AG04450 (cell line): ENCODE measurements around the gene ENO2. TPM values are rescaled to one million over a fixed set of nuclear protein-coding genes. Genes with fewer than 3 reads are reported as not detected.
"Not testable (repeated sequence)": the region's sequence is repeated elsewhere in the genome, so short reads cannot be mapped to it uniquely, and the experiment has no call there.

Experiments
- CTCF ChIA-PET: fragments of 300-600, 350-600 bp; formaldehyde crosslinking; extraction: SDS; loops from one replicate; lab custom pipeline; 2022; ENCODE audit warnings: antibody characterized with exemption, inconsistent platforms; lab: Charles Lee
- POLR2A ChIA-PET: fragments of 350-600 bp; formaldehyde crosslinking; extraction: SDS; loops from one replicate; lab custom pipeline; 2021; ENCODE audit warnings: antibody characterized with exemption, inconsistent platforms; lab: Yijun Ruan, JAX
- DNase-seq: peaks from one replicate; pipeline ENCODE4 v3.0.0-alpha.2; 2011; ENCODE audit warnings: low read depth, low spot score
- H3K27ac ChIP-seq: one replicate; pipeline ENCODE4 v1.5.1; 2012; ENCODE audit warnings: low read depth, low read length, control low read depth
- H3K27me3 ChIP-seq: one replicate; pipeline ENCODE4 v1.6.0; 2012; ENCODE audit warnings: low read length; ENCODE audit not compliant: control insufficient read depth, insufficient read depth
- H3K4me3 ChIP-seq: 2 replicates; pipeline ENCODE4 v1.5.1; 2011; ENCODE audit warnings: mild to moderate bottlenecking, low read depth, low read length, control low read depth
- H3K9me3 ChIP-seq: 2 replicates; pipeline ENCODE4 v1.5.1; 2012; ENCODE audit warnings: low read length; ENCODE audit not compliant: control insufficient read depth, insufficient read depth
- polyA plus RNA-seq: library from polyadenylated mRNA; depleted of rRNA; stranded (reverse); fragments of >200 nt; gene quantifications from 2 replicates; pipeline ENCODE4 v1.2.3, GENCODE V29; 2011
- TF ChIP-seq, protein P1 (sequence below): IDR thresholded peaks from 2 replicates; pipeline ENCODE4 v1.5.1; 2011; ENCODE audit warnings: low read depth, low read length, control low read depth, inconsistent platforms

Gene ENO2
- polyA plus RNA-seq, 1 experiment, result 25.4 TPM

DNA sequence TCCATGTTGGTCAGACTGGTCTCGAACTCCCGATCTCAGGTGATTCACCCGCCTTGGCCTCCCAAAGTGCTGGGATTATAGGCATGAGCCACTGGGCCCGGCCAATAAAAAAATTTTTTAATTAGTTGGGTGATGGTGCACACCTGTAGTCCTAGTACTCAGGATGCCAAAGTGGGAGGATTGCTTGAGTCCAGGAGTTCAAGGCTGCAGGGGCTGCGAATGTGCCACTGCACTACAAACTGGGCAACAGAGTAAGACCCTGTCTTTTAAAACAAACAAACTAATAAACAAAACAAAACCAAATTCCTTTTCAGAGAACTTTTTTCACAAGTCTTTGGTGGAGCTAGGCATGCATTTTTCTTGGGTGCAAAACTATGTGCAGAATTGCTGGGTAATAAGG is 31.1 kb upstream of the ENO2 start:
- ChIA-PET CTCF (interaction anchor here (1.3 to 3.5 kb wide), 3 partner anchors 8 to 54 kb away, joined by 3 to 29 read pairs (median 10); partner anchors contain the start of gene SPSB2), POLR2A (no interaction called here)
- no peak for DNase-seq
- Histone ChIP-seq H3K27ac (no peak overlapping the region), H3K4me3 (no peak overlapping the region), H3K9me3 (no peaks in the 10 kb centered on the region), H3K27me3 (no peaks in the 10 kb centered on the region)
- TF ChIP-seq, protein P1, sequence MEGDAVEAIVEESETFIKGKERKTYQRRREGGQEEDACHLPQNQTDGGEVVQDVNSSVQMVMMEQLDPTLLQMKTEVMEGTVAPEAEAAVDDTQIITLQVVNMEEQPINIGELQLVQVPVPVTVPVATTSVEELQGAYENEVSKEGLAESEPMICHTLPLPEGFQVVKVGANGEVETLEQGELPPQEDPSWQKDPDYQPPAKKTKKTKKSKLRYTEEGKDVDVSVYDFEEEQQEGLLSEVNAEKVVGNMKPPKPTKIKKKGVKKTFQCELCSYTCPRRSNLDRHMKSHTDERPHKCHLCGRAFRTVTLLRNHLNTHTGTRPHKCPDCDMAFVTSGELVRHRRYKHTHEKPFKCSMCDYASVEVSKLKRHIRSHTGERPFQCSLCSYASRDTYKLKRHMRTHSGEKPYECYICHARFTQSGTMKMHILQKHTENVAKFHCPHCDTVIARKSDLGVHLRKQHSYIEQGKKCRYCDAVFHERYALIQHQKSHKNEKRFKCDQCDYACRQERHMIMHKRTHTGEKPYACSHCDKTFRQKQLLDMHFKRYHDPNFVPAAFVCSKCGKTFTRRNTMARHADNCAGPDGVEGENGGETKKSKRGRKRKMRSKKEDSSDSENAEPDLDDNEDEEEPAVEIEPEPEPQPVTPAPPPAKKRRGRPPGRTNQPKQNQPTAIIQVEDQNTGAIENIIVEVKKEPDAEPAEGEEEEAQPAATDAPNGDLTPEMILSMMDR, result no peak

DNA sequence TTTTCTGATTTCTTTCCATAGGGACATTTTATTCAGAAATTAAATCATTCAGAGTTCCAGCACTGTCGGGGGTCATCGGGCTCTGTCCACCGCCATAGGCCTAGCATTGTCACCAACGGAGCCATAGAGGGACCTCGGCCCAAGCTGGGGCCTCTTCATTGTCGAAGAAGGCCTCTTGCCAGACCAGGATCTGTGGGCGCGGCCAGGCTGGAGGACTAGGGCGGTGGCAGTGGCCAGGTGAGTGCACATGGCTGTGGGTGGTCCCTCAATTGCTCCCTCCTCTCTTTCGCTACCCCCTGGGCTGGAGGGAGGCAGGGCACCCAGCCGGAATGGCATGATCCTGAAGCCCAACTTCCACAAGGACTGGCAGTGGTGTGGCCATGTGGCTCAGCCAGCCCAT is 30.7 kb upstream of the ENO2 start:
- ChIA-PET POLR2A (no interaction called here), CTCF (interaction anchor here (3.5 kb wide), 1 partner anchor 12 kb away, joined by 29 read pairs; the partner anchor contains the start of gene SPSB2)
- H3K4me3 ChIP-seq, result no peak overlapping the region
- H3K27ac ChIP-seq, result no peak overlapping the region
- no peaks in the 10 kb centered on the region for H3K27me3 ChIP-seq
- no peak for DNase-seq
- no peaks in the 10 kb centered on the region for H3K9me3 ChIP-seq
- TF ChIP-seq, protein P1, result no peak

DNA sequence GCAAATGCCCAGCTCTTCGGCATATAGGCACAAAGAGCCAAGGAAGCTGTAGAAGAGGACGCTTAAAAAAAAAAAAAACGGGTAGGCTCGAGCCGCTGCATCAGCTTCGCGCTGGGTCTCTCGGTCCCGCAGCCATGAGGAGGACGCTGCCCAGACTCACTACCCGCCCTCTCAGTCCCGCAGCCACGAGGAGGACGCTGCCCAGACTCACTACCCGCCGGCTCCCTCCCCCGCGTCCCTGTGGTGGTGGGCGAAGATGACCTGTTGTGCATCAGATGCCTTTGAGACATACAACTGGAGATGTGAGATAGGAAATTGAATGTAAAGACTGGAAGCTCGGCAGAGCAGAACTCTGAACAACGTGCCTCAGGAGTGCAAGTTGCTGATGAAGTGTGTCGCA is 29.8 kb upstream of the ENO2 start:
- Histone ChIP-seq H3K4me3 (no peak overlapping the region), H3K27ac (no peak overlapping the region), H3K27me3 (no peaks in the 10 kb centered on the region), H3K9me3 (no peaks in the 10 kb centered on the region)
- ChIA-PET POLR2A (interaction anchor here (0.7 to 1.2 kb wide), 2 partner anchors 16 to 30 kb away, joined by 3 to 4 read pairs; partner anchors contain the start of gene ENO2), CTCF (interaction anchor here (0.6 to 0.7 kb wide), 2 partner anchors 15 to 39 kb away, joined by 3 read pairs; no protein-coding TSS in a partner anchor)
- TF ChIP-seq, protein P1, result no peak
- no peak for DNase-seq

DNA sequence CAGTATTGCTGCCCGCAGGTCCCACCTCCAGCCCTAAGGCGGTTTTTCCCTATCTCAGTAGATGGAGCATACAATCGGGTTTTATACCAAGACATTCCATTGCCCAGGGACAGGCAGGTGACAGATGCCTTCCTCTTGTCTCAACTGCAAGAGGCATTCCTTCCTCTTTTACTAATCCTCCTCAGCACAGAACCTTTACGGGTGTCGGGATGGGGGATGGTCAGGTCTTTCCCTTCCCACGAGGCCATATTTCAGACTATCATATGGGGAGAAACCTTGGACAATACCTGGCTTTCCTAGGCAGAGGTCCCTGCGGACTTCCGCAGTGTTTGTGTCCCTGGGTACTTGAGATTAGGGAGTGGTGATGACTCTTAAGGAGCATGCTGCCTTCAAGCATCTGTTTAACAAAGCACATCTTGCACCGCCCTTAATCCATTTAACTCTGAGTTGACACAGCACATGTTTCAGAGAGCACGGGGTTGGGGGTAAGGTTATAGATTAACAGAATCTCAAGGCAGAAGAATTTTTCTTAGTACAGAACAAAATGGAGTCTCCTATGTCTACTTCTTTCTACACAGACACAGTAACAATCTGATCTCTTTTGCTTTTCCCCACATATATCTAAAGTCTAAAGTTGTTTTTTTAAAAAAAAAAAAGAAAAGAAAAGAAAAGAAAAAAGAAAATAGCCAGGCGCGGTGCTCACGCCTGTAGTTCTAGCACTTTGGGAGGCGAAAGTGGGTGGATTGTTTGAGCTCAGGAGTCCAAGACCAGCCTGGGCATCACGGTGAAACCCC is 28.0 kb upstream of the ENO2 start:
- H3K27ac ChIP-seq, DNase-seq, H3K27me3 ChIP-seq, POLR2A ChIA-PET, H3K9me3 ChIP-seq, H3K4me3 ChIP-seq: not testable (repeated sequence)
- CTCF ChIA-PET, result interaction anchor here (1.1 kb wide), 1 partner anchor 14 kb away, joined by 10 read pairs; the partner anchor contains the start of gene SPSB2

DNA sequence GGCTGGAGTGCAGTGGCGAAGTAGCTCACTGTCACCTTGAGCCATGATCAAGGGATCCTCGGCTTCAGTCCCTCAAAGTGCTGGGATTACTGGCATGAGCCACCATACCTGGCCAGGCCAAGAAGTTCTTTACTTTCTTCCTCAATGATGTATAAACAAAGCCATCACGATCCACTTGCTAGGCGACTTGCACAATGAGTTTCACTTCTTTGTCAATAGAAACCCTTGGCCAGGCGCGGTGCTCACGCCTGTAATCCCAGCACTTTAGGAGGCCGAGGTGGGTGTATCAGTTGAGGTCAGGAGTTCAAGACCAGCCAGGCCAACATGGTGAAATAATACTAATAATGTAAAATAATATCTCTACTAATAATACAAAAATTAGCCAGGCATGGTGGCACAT is 26.9 kb upstream of the ENO2 start:
- POLR2A ChIA-PET, result interaction anchor here (0.7 kb wide), 1 partner anchor 14 kb away, joined by 3 read pairs; the partner anchor contains the start of gene SPSB2
- CTCF ChIA-PET, result interaction anchor here (1.1 kb wide), 1 partner anchor 15 kb away, joined by 10 read pairs; the partner anchor contains the start of gene SPSB2
- TF ChIP-seq, protein P1, result no peak

More for the DNA sequence above, 26.9 kb upstream of the ENO2 start:
- H3K27me3 ChIP-seq, result no peaks in the 10 kb centered on the region
- no peak overlapping the region for H3K27ac ChIP-seq
- H3K4me3 ChIP-seq, result no peak overlapping the region
- no peaks in the 10 kb centered on the region; the same call in 1 of the 2 replicates for H3K9me3 ChIP-seq
- no peak for DNase-seq
